Hematopoietic multipotent progenitor cell treated with erythropoietin and hydrocortisone succinate and interleukin-3 and kit ligand, for 15 days (in vitro differentiated cells): ENCODE results near the gene EDDM3A.
"Not testable (repeated sequence)": the region's sequence is repeated elsewhere in the genome, so short reads cannot be mapped to it uniquely, and the experiment has no call there.

Source experiments
- DNase-seq: peaks from one replicate; pipeline ENCODE4 v3.0.0-alpha.2; 2015; ENCODE audit warnings: low spot score

Gene EDDM3A

GRCh38 chr14:20733684-20734429 lies 11.8 kb upstream of the EDDM3A start:
- DNase-seq = no peak

GRCh38 chr14:20734430-20734806 lies 11.3 kb upstream of the EDDM3A start:
- DNase-seq = no peak

- not testable (repeated sequence) for DNase-seq
Measured at GRCh38 chr14:20738292-20738691, 7.4 kb upstream of the EDDM3A start.

GRCh38 chr14:20742132-20742531 lies 3.6 kb upstream of the EDDM3A start:
- no peak for DNase-seq

GRCh38 chr14:20743556-20743955 lies 2.1 kb upstream of the EDDM3A start:
- no peak for DNase-seq

- DNase-seq = no peak
Measured at GRCh38 chr14:20746566-20746965, 879 bp downstream of the EDDM3A start.

GRCh38 chr14:20748439-20748838 lies 2.8 kb downstream of the EDDM3A start:
- no peak for DNase-seq

- DNase-seq = no peak
Measured at GRCh38 chr14:20750194-20750593, 4.5 kb downstream of the EDDM3A start.

- no peak for DNase-seq
Measured at GRCh38 chr14:20751963-20752562, 6.4 kb downstream of the EDDM3A start.

- DNase-seq = no peak
Measured at GRCh38 chr14:20754308-20754707, 8.6 kb downstream of the EDDM3A start.

GRCh38 chr14:20755037-20755436 lies 9.3 kb downstream of the EDDM3A start:
- no peak for DNase-seq

- DNase-seq = peak; percentile 74
Measured at GRCh38 chr14:20757965-20758364, 12.3 kb downstream of the EDDM3A start.

- not testable (repeated sequence) for DNase-seq
Measured at GRCh38 chr14:20759465-20759864, 13.8 kb downstream of the EDDM3A start.

GRCh38 chr14:20760950-20761349 lies 15.3 kb downstream of the EDDM3A start:
- DNase-seq = no peak

GRCh38 chr14:20768593-20768892 lies 22.9 kb downstream of the EDDM3A start:
- DNase-seq = no peak

GRCh38 chr14:20769421-20769820 lies 23.7 kb downstream of the EDDM3A start:
- DNase-seq = no peak

GRCh38 chr14:20772650-20773049 lies 27.0 kb downstream of the EDDM3A start:
- DNase-seq = no peak

GRCh38 chr14:20774258-20774824 lies 28.7 kb downstream of the EDDM3A start:
- DNase-seq = no peak

- no peak for DNase-seq
Measured at GRCh38 chr14:20775043-20775442, 29.4 kb downstream of the EDDM3A start.

- no peak for DNase-seq
Measured at GRCh38 chr14:20775901-20776300, 30.2 kb downstream of the EDDM3A start.

GRCh38 chr14:20781803-20782202 lies 36.1 kb downstream of the EDDM3A start:
- DNase-seq = no peak

GRCh38 chr14:20782280-20782890 lies 36.7 kb downstream of the EDDM3A start:
- DNase-seq = no peak

- no peak for DNase-seq
Measured at GRCh38 chr14:20787025-20787424, 41.3 kb downstream of the EDDM3A start.
